ENCODE data around the gene HOXA9.

HOXA9 gene

DNA sequence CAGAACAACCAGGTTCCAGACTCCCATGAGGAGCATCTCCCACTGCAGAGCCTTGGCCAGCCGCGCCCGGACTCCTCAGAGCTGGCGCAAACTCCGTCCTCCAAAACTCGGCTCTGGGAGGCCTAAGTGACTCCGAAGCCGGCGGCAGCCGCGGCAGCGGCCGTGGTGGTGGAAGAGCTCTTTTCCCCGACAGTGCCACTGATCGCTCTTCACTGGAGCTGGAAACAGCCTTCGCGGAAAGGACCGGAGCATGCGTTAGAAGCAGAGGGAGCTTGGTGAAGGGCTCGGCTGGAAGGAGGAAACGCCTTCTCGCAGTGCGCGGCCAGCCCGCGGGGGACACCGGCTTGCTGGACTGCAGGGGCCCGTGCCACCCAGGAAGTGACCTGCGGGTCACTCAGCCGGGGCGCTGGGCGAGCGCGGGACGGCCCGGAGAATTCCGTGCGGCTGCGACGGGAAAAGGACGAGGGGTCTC lies 39.5 kb upstream of the HOXA9 start:
- CTCF ChIA-PET, result interaction anchor here (1.9 kb wide), 1 partner anchor 9 kb away, joined by 5 read pairs; no protein-coding TSS in a partner anchor
- DNase-seq (ENCODE audit: extremely low spot score), result no peak
- TF ChIP-seq, protein P1, sequence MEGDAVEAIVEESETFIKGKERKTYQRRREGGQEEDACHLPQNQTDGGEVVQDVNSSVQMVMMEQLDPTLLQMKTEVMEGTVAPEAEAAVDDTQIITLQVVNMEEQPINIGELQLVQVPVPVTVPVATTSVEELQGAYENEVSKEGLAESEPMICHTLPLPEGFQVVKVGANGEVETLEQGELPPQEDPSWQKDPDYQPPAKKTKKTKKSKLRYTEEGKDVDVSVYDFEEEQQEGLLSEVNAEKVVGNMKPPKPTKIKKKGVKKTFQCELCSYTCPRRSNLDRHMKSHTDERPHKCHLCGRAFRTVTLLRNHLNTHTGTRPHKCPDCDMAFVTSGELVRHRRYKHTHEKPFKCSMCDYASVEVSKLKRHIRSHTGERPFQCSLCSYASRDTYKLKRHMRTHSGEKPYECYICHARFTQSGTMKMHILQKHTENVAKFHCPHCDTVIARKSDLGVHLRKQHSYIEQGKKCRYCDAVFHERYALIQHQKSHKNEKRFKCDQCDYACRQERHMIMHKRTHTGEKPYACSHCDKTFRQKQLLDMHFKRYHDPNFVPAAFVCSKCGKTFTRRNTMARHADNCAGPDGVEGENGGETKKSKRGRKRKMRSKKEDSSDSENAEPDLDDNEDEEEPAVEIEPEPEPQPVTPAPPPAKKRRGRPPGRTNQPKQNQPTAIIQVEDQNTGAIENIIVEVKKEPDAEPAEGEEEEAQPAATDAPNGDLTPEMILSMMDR (IDR thresholded peaks at IDR 0.05; ENCODE audit: control extremely low read depth, extremely low read depth, low read depth, missing control alignments), result no peak
- POLR2A ChIA-PET, result no interaction called here

DNA sequence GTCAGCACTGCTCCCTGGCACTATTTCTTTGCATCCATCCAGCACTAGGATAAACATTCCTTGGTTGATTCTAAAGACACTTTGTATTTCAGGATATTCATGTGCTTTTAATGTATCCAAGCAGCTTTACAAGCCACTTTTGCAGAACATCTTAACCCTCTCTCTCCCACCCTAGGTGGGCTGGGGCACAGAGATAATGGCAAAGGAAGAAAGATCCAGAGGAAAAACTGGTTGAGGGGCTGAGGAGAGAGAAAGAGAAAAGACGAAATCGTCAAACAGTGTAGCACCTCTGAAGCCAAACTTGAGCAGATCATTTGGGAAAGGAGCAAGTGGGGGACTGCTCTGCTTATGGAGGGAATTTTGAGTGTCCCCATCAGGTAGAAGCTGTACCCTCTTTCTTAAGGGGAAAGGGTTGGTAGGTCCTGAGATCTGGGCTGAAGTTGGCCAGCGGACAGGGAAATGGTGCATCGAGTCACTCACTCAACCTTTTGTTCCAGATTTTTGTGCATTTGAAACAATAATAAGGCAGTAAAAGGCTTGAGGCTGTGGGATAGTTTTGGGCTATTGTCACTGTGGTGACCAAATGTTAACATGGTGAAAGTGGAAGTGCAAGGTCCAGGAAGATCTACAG lies 38.7 kb upstream of the HOXA9 start:
- TF ChIP-seq, protein P1 (IDR thresholded peaks at IDR 0.05; ENCODE audit: control extremely low read depth, extremely low read depth, low read depth, missing control alignments), result no peak
- CTCF ChIA-PET, result interaction anchor here (1.0 to 1.9 kb wide), 2 partner anchors 9 to 34 kb away, joined by 3 to 5 read pairs; no protein-coding TSS in a partner anchor
- POLR2A ChIA-PET, result no interaction called here
- no peak for DNase-seq (ENCODE audit: extremely low spot score)

DNA sequence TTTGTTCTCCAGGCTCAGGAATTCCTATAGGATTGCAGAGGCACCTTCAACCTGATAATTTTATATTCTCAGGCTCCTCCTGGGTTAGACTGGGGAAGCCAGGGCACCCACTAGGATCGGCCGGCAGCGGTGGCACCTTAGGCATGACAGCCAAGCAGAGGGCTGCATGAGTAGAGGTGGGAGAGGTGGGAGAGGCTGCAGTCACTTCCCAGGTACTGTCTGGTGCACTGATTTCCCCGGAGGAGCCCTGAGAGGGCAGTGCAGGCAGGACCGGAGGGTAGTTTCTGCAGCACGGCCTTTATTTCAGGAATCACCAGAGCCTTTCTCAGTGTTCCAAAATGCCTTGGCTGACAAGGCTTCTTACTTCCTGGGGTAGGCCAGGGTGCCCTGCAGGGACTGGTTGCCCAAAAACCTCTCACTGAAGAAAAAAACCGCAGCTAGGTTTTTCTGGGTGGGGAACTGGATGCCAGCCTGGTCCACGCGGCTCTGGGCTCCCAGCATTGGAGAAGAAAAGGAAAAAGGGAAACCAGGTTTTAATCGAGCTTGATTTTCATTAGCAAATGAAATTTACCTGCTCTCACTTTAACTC lies 38.1 kb upstream of the HOXA9 start:
- DNase-seq (ENCODE audit: extremely low spot score), result no peak
- ChIA-PET CTCF (interaction anchor here (1.0 to 1.9 kb wide), 2 partner anchors 8 to 35 kb away, joined by 3 to 5 read pairs; no protein-coding TSS in a partner anchor), POLR2A (no interaction called here)

DNA sequence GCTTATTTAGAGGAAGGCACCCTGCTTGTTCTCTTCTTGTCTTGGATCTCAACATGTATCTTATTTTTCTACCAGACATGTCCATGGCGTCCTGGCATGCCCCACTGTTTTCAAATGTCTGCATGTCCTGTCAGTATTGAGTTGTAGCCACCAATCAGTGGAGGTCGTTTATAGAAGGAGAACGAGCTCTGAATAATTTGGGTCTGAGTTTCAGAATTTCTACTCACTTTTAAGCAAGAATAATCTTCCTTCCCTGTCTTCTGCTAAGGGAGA lies 37.5 kb upstream of the HOXA9 start:
- ChIA-PET CTCF (interaction anchor here (0.8 to 1.3 kb wide), 2 partner anchors 41 to 402 kb away, joined by 3 read pairs; no protein-coding TSS in a partner anchor), POLR2A (no interaction called here)
- TF ChIP-seq, protein P1 (IDR thresholded peaks at IDR 0.05; ENCODE audit: control extremely low read depth, extremely low read depth, low read depth, missing control alignments), result no peak
- no peak for DNase-seq (ENCODE audit: extremely low spot score)

More for the DNA sequence above, 38.1 kb upstream of the HOXA9 start:
- TF ChIP-seq, protein P1 (IDR thresholded peaks at IDR 0.05; ENCODE audit: control extremely low read depth, extremely low read depth, low read depth, missing control alignments), result no peak

DNA sequence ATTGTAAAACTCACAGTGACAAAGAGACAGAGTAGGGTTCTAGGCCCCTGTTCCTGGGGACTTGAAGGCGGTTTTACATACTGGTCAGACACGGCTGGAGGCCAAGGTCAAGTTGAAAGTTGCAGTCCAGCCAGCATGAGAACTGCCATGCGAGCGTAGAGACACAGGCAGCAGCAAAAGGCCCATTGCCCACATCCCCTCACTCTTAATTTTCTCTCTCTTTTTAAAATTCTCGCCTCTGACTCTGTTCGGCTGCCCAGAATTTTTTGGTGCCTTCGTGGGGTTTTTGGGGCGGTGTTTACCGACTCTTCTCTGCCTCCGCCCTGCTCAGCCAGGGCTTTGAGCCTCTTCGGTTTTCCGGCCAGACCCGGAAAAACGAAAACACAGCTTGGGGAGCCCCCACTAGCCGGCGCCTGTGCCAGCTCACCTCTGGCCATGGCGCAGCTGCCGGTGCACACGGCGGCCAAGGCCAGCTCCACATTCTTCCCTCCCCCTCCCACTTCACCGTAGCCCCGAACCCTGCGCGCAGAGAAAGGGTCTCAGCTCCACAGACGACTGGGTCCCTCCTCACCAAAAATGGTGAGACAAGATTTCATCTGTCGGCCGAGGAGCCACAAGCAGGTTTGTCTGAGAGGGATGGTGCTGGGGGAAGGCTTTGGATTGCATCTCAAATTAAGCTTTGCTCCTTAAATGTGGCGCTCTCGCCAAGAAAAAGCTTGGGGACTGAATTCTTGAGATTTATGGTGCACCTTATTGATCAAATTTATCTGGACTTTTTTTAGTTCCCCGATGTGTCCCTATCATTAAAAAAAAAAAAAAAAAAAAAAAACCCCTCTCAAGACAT lies 36.9 kb upstream of the HOXA9 start:
- POLR2A ChIA-PET, result no interaction called here
- DNase-seq (ENCODE audit: extremely low spot score), result no peak
- CTCF ChIA-PET, result interaction anchor here (0.8 to 1.3 kb wide), 2 partner anchors 40 to 403 kb away, joined by 3 read pairs; no protein-coding TSS in a partner anchor
- TF ChIP-seq, protein P1 (IDR thresholded peaks at IDR 0.05; ENCODE audit: control extremely low read depth, extremely low read depth, low read depth, missing control alignments), result no peak

DNA sequence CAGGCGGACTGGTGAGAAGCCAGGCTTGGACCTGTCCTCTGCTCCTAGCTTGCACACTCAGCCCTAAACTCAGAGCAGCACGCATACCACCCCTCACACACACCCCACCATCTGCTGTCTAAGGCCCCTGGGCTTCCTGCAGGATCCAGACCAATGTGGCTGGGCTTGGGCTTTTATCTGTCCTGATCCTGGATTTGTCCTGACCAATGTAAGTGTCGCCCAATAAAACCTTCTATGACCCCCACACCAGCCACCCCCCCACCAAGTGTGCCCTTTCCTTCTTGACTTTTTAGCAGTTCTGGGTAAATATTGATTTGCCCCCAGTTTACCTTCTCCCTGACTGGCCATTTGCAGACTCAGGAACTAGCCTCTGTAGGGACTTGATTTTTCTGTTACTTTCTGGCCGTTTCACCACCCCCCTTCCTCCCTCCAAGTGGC lies 36.3 kb upstream of the HOXA9 start:
- TF ChIP-seq, protein P1 (IDR thresholded peaks at IDR 0.05; ENCODE audit: control extremely low read depth, extremely low read depth, low read depth, missing control alignments), result no peak
- POLR2A ChIA-PET, result no interaction called here
- CTCF ChIA-PET, result interaction anchor here (1.3 kb wide), 1 partner anchor 403 kb away, joined by 3 read pairs; no protein-coding TSS in a partner anchor
- DNase-seq (ENCODE audit: extremely low spot score), result no peak
